Liver (tissue), 10 donors: Measurements from ENCODE around the gene CCT7. TPM values are rescaled to one million over a fixed set of nuclear protein-coding genes. Genes with fewer than 3 reads are reported as not detected.

Source experiments
- DNase-seq: peaks from one replicate; pipeline ENCODE4 v3.0.0-alpha.2; 2017; ENCODE audit warnings: low spot score
- H3K27ac ChIP-seq, 2 donors: one replicate each; pipeline ENCODE4 v1.7.0; 2013; ENCODE audit warnings: inconsistent platforms in 2 of 2, low read length in 2 of 2, control low read depth in 1 of 2, low read depth in 1 of 2, mild to moderate bottlenecking in 1 of 2
- H3K27me3 ChIP-seq, 4 donors: one replicate each; pipeline versions ENCODE4 v1.6.1 to v1.7.0; 2013; ENCODE audit warnings: low read length in 3 of 4, inconsistent platforms in 1 of 4, mild to moderate bottlenecking in 1 of 4, moderate library complexity in 1 of 4; ENCODE audit not compliant: control insufficient read depth in 4 of 4, insufficient read depth in 4 of 4
- H3K36me3 ChIP-seq, 4 donors: one replicate each; pipeline versions ENCODE4 v1.6.1 to v1.7.0; 2013; ENCODE audit warnings: low read length in 3 of 4, mild to moderate bottlenecking in 3 of 4, low read depth in 1 of 4, moderate library complexity in 1 of 4; ENCODE audit not compliant: control insufficient read depth in 4 of 4, insufficient read depth in 3 of 4
- H3K4me1 ChIP-seq, 4 donors: one replicate each; pipeline versions ENCODE4 v1.6.1 to v1.7.0; 2013; ENCODE audit warnings: low read length in 3 of 4, mild to moderate bottlenecking in 3 of 4, moderate library complexity in 1 of 4; ENCODE audit not compliant: control insufficient read depth in 4 of 4, insufficient read depth in 4 of 4
- H3K4me3 ChIP-seq, 3 donors: one replicate each; pipeline versions ENCODE4 v1.6.1 to v1.7.0; 2013; ENCODE audit warnings: low read length in 3 of 3, control low read depth in 1 of 3, low read depth in 1 of 3, mild to moderate bottlenecking in 1 of 3
- H3K9ac ChIP-seq, 2 donors: one replicate each; pipeline ENCODE4 v1.7.0; 2013; ENCODE audit warnings: low read length in 2 of 2, mild to moderate bottlenecking in 2 of 2, moderate library complexity in 2 of 2, control low read depth in 1 of 2, low read depth in 1 of 2
- H3K9me3 ChIP-seq, 4 donors: one replicate each; pipeline versions ENCODE4 v1.6.1 to v1.7.0; 2013; ENCODE audit warnings: low read length in 3 of 4; ENCODE audit not compliant: control insufficient read depth in 4 of 4
- ATF3 ChIP-seq: IDR thresholded peaks from 2 replicates; pipeline ENCODE4 v1.6.1; 2016; ENCODE audit warnings: antibody characterized with exemption
- CTCF ChIP-seq: fragments of 150-350 bp; IDR thresholded peaks from 2 replicates; pipeline ENCODE4 v1.5.1; 2017; ENCODE audit warnings: improper control_type of control experiment, low read depth, low read length; ENCODE audit not compliant: missing input control
- EGR1 ChIP-seq, 2 donors: IDR thresholded peaks; 2 replicates each; pipeline ENCODE4 v1.6.1; 2016 to 2018; ENCODE audit warnings: antibody characterized with exemption in 2 of 2, low read depth in 2 of 2
- FOXA1 ChIP-seq: IDR thresholded peaks from 2 replicates; pipeline ENCODE4 v1.6.1; 2016; ENCODE audit warnings: antibody characterized with exemption
- FOXA2 ChIP-seq: IDR thresholded peaks from 2 replicates; pipeline ENCODE4 v1.6.1; 2016; ENCODE audit warnings: antibody characterized with exemption
- HNF4A ChIP-seq, 2 donors: conservative IDR thresholded peaks; 2 replicates each; pipeline ENCODE4 v1.6.1; 2016; ENCODE audit warnings: antibody characterized with exemption in 2 of 2, mild to moderate bottlenecking in 2 of 2
- JUND ChIP-seq, 2 donors: IDR thresholded peaks; 2 replicates each; pipeline ENCODE4 v1.6.1; 2016; ENCODE audit warnings: antibody characterized with exemption in 2 of 2
- SP1 ChIP-seq: IDR thresholded peaks from 2 replicates; pipeline ENCODE4 v1.6.1; 2018; ENCODE audit warnings: antibody characterized with exemption, mild to moderate bottlenecking
- TAF1 ChIP-seq: conservative IDR thresholded peaks from 2 replicates; pipeline ENCODE4 v1.6.1; 2016; ENCODE audit warnings: antibody characterized with exemption, mild to moderate bottlenecking
- YY1 ChIP-seq: IDR thresholded peaks from 2 replicates; pipeline ENCODE4 v1.6.1; 2016; ENCODE audit warnings: antibody characterized with exemption, mild to moderate bottlenecking
- WGBS: extraction: QIAGEN DNeasy Blood & Tissue Kit; methylation state at CpG from one replicate; pipeline ENCODE4 v1.1.7; 2013; 5-methylcytosine and 5-hydroxymethylcytosine counted together
- polyA plus RNA-seq, 2 donors: library from polyadenylated mRNA; stranded (reverse) in 1 of 2; unstranded in 1 of 2; fragments of 200-250 nt in 1 of 2; fragments of >200 nt in 1 of 2; fragmentation: Nextera tagmentation in 1 of 2; extraction: Ambion mirVana in 1 of 2; gene quantifications; one replicate each; pipeline versions ENCODE4 v1.2.1 to v1.2.3, GENCODE V29; 2013 to 2015
- small RNA-seq: library from RNA; depleted of rRNA; stranded (forward); fragments of <200 nt; gene quantifications from one replicate; pipeline ENCODE3, GENCODE V24; 2014
- total RNA-seq, 2 donors: library from RNA; depleted of rRNA; stranded (reverse); fragments of >200 nt; gene quantifications; one replicate each; pipeline ENCODE4 v1.2.3, GENCODE V29; 2014
- TF ChIP-seq, protein P1 (sequence below): IDR thresholded peaks from 2 replicates; pipeline ENCODE4 v1.6.1; 2016; ENCODE audit warnings: antibody characterized with exemption, mild to moderate bottlenecking
- donor health status: healthy.
- donor health status: healthy.
- donor health status: healthy.
- donor health status: healthy.
- donor health status: healthy.

CCT7 gene
- total and polyA plus RNA-seq, 4 donors = 83.7 to 115 (median 101) TPM

DNA sequence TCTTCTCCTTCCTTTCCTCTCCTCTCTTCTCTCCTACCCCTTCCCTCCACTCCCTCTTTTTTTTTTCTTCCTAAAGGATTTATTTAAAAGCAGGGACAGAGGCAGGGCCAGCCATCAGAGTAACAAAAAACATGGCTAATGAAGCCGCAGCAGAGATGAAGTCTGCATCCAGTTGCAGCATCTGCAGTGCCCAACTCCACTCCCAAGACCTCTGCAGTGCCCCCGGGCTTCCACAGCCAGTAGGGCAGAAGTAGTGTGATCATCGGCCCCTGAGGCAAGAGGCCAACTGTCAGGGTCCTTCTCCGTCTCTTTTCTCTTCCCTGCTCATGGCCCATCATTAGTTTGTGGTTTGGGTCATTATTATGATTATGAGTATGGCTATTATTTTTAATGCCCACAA is 63.5 kb downstream of the CCT7 start:
- WGBS = 53% methylated on average over 4 of the region's 4 CpGs
- H3K9ac ChIP-seq = no peak overlapping the region
- H3K9me3 ChIP-seq = peaks cover 0 to 3% (median 0%) of the 10 kb centered on the region in 4 donors
- no peak overlapping the region for H3K27ac ChIP-seq
- H3K27me3 ChIP-seq = peaks cover 3 to 23% (median 12%) of the 10 kb centered on the region in 4 donors
- no peak for DNase-seq
- TF ChIP-seq EGR1 (IDR thresholded peaks at IDR 0.05; ENCODE audit: low read depth in 2 of 2) (no peak), SP1 (no peak), FOXA2 (no peak), HNF4A (conservative IDR thresholded peaks at IDR 0.05) (no peak)
- H3K4me3 ChIP-seq = no peak overlapping the region
- H3K36me3 ChIP-seq = no peaks in the 10 kb centered on the region
- peaks cover 4 to 10% (median 8%) of the 10 kb centered on the region in 4 donors for H3K4me1 ChIP-seq

DNA sequence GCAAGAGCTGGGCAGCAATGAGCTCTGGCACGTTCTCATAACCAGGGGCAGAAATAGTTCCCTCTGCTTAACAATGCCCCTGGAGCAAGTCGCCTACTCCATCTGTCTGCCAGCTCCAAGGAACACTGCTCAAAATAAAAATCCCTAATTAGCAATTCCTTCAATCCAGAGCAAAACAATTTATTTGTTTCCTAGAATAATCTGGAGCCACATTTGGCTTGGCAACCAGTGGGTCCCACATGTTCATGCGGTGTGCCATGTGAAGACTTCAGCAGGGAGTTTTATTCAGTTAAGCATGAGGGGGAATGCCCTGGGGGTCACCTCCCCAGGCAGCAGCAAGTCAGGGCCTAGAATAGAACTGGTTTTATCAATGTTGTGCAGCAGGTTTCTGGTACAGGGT is 66.8 kb downstream of the CCT7 start:
- Histone ChIP-seq H3K27ac (no peak overlapping the region), H3K4me3 (no peak overlapping the region), H3K36me3 (no peaks in the 10 kb centered on the region), H3K4me1 (no peaks in the 10 kb centered on the region), H3K27me3 (peaks cover 0 to 7% (median 3%) of the 10 kb centered on the region in 4 donors), H3K9me3 (no peaks in the 10 kb centered on the region), H3K9ac (no peak overlapping the region)
- TF ChIP-seq, protein P1, sequence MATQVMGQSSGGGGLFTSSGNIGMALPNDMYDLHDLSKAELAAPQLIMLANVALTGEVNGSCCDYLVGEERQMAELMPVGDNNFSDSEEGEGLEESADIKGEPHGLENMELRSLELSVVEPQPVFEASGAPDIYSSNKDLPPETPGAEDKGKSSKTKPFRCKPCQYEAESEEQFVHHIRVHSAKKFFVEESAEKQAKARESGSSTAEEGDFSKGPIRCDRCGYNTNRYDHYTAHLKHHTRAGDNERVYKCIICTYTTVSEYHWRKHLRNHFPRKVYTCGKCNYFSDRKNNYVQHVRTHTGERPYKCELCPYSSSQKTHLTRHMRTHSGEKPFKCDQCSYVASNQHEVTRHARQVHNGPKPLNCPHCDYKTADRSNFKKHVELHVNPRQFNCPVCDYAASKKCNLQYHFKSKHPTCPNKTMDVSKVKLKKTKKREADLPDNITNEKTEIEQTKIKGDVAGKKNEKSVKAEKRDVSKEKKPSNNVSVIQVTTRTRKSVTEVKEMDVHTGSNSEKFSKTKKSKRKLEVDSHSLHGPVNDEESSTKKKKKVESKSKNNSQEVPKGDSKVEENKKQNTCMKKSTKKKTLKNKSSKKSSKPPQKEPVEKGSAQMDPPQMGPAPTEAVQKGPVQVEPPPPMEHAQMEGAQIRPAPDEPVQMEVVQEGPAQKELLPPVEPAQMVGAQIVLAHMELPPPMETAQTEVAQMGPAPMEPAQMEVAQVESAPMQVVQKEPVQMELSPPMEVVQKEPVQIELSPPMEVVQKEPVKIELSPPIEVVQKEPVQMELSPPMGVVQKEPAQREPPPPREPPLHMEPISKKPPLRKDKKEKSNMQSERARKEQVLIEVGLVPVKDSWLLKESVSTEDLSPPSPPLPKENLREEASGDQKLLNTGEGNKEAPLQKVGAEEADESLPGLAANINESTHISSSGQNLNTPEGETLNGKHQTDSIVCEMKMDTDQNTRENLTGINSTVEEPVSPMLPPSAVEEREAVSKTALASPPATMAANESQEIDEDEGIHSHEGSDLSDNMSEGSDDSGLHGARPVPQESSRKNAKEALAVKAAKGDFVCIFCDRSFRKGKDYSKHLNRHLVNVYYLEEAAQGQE = no peak
- no peak for TF ChIP-seq EGR1 (IDR thresholded peaks at IDR 0.05; ENCODE audit: low read depth in 2 of 2)
- TF ChIP-seq HNF4A (conservative IDR thresholded peaks at IDR 0.05) = no peak
- no peak for TF ChIP-seq SP1
- TF ChIP-seq JUND (IDR thresholded peaks at IDR 0.05) = no peak
- TF ChIP-seq TAF1 = no peak
- no peak for TF ChIP-seq ATF3
- TF ChIP-seq CTCF = no peak
- TF ChIP-seq YY1 = no peak
- TF ChIP-seq FOXA1 = no peak
- no peak for DNase-seq
- WGBS = 66% methylated on average over 3 of the region's 3 CpGs

GRCh38 chr2:73301636-73302035 is 67.5 kb downstream of the CCT7 start:
- no peak overlapping the region for H3K9ac ChIP-seq
- no peaks in the 10 kb centered on the region for H3K9me3 ChIP-seq
- H3K27me3 ChIP-seq = peaks cover 0 to 10% (median 3%) of the 10 kb centered on the region in 4 donors
- H3K4me3 ChIP-seq = no peak overlapping the region
- no peak for TF ChIP-seq FOXA1
- H3K4me1 ChIP-seq = no peaks in the 10 kb centered on the region
- no peaks in the 10 kb centered on the region for H3K36me3 ChIP-seq
- no peak overlapping the region for H3K27ac ChIP-seq
- WGBS = 66% methylated on average over 4 of the region's 4 CpGs
- DNase-seq = no peak

Small RNAs within 50 kb of the gene (small RNA-seq; reads per million reads assigned to genes)
- gene RNU6-111P = not detected

Other genes with a start within 250 kb of the CCT7 start
- gene SFXN5, start 162.6 kb upstream of the CCT7 start, total RNA-seq = 10 to 100 TPM; 23.3 to 58.2 TPM
- 10 to 100 TPM; 23.9 to 35.1 TPM for gene SFXN5, start 162.6 kb upstream of the CCT7 start, polyA plus RNA-seq
- gene RAB11FIP5, start 121.4 kb upstream of the CCT7 start, total RNA-seq = 1 to 10 TPM; 2.8 to 8.1 TPM
- gene RAB11FIP5, start 121.4 kb upstream of the CCT7 start, polyA plus RNA-seq = 1 to 10 TPM; 4.1 to 6.8 TPM
- not detected for gene NOTO, start 31.7 kb upstream of the CCT7 start, total RNA-seq
- not detected for gene NOTO, start 31.7 kb upstream of the CCT7 start, polyA plus RNA-seq
- gene SMYD5, start 20.1 kb upstream of the CCT7 start, total RNA-seq = 1 to 10 TPM; 5.3 to 6.3 TPM
- gene SMYD5, start 20.1 kb upstream of the CCT7 start, polyA plus RNA-seq = 1 to 10 TPM; 3.9 to 8.8 TPM
- 10 to 100 TPM; 12.1 to 25.4 TPM for gene PRADC1, start 1.1 kb upstream of the CCT7 start, total RNA-seq
- 10 to 100 TPM; 35.7 to 41.4 TPM for gene PRADC1, start 1.1 kb upstream of the CCT7 start, polyA plus RNA-seq
- under 1 TPM; 0.50 to 0.51 TPM for gene FBXO41, start 50.2 kb downstream of the CCT7 start, total RNA-seq
- gene FBXO41, start 50.2 kb downstream of the CCT7 start, polyA plus RNA-seq = under 1 TPM; 0.06 to 0.25 TPM
- gene EGR4, start 59.2 kb downstream of the CCT7 start, total RNA-seq = not detected
- gene EGR4, start 59.2 kb downstream of the CCT7 start, polyA plus RNA-seq = under 1 TPM in 1 of 2 donors, not detected in 1; 0.02 TPM
- gene ALMS1, start 151.5 kb downstream of the CCT7 start, total RNA-seq = 10 to 100 TPM; 11.9 to 18.3 TPM
- 1 to 10 TPM; 2.1 to 2.2 TPM for gene ALMS1, start 151.5 kb downstream of the CCT7 start, polyA plus RNA-seq